ENCODE data around the gene PKD2. TPM values are rescaled to one million over a fixed set of nuclear protein-coding genes. Genes with fewer than 3 reads are reported as not detected.

Gene PKD2
- total and polyA plus RNA-seq, 2 donors (not counting 1 experiment from before 2014, with no cell fraction given): 1.8 to 5.8 TPM

- Histone ChIP-seq H3K79me2 (ENCODE audit: control insufficient read depth, insufficient read depth, low read length) (no peaks in the 10 kb centered on the region), H3K9ac (ENCODE audit: low read length) (no peak overlapping the region), H4K20me1 (ENCODE audit: control insufficient read depth, insufficient read depth, low read length, poor library complexity, severe bottlenecking) (no peaks in the 10 kb centered on the region), H3K4me2 (replicated peaks; ENCODE audit: low read depth, low read length, poor library complexity, severe bottlenecking) (no peak overlapping the region), H3K27me3 (replicated peaks in 1 of 4; ENCODE audit: control extremely low read depth in 1 of 4, control insufficient read depth in 3 of 4, insufficient read depth in 4 of 4, low read length in 3 of 4) (peaks cover 0 to 8% (median 0%) of the 10 kb centered on the region in 4 experiments), H3K36me3 (replicated peaks in 1 of 2; ENCODE audit: control extremely low read depth in 1 of 2, control insufficient read depth in 1 of 2, extremely low read depth in 1 of 2, insufficient read depth in 2 of 2, low read length in 1 of 2) (no peaks in the 10 kb centered on the region), H3K9me3 (ENCODE audit: control extremely low read depth in 1 of 3, control insufficient read depth in 2 of 3, insufficient read depth in 1 of 3, low read length in 2 of 3) (peaks cover 0 to 3% (median 3%) of the 10 kb centered on the region in 3 donors), H3K27ac (ENCODE audit: low read length in 2 of 2) (no peak overlapping the region), H3K4me3 (ENCODE audit: control extremely low read depth in 1 of 5, extremely low read depth in 1 of 5, insufficient read depth in 1 of 5, low read depth in 2 of 5, low read length in 4 of 5) (no peak overlapping the region), H2AFZ (ENCODE audit: insufficient read depth, low read depth, low read length, poor library complexity, severe bottlenecking) (no peak overlapping the region), H3K4me1 (ENCODE audit: control insufficient read depth in 2 of 2, insufficient read depth in 2 of 2, low read length in 2 of 2) (peaks cover 6 to 10% of the 10 kb centered on the region in 2 donors)
- no peak overlapping the region for H3K27ac Mint-ChIP-seq
- peaks cover 5% of the 10 kb centered on the region for H3K27me3 Mint-ChIP-seq
- H3K9me3 Mint-ChIP-seq (ENCODE audit: insufficient read depth): no peaks in the 10 kb centered on the region
- peak overlapping the region; percentile 84 for H3K4me3 Mint-ChIP-seq
- WGBS (ENCODE audit: insufficient coverage): 100% methylated on average over 2 of the region's 10 CpGs
- CTCF ChIA-PET: no interaction called here
- H3K4me1 Mint-ChIP-seq: peaks cover 18% of the 10 kb centered on the region
- ATAC-seq (ENCODE audit: low read depth) (no peak), DNase-seq (no peak)
- intact Hi-C loops (cut with micrococcal nuclease): no loop called here
- POLR2A ChIA-PET: no interaction called here
- TF ChIP-seq CTCF (IDR thresholded peaks at IDR 0.05) (no peak), EZH2 (IDR thresholded peaks at IDR 0.05; ENCODE audit: borderline replicate concordance, insufficient read depth, low read depth, low read length, poor library complexity, severe bottlenecking) (no peak)
Measured at GRCh38 chr4:88005946-88006345, 1.5 kb upstream of the PKD2 start.

DNA sequence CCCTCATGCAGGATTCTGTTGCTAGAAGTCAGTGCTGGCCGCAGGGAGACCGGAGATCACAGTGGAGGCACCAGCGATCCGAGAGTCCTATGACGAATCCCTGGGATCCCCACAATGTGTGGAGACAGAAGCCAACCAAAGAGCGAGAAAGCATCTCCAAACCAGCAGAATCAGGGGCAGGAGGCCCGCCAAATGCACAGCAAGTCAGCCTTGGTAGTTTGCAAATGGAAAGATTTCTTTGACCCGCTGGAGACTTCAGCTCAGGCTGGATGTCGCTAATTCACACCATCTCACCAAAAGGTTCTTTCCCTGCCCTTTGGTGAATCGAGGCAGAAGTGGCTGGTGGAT, 505 bp upstream of the PKD2 start:
- H3K36me3 ChIP-seq (replicated peaks in 1 of 2; ENCODE audit: control extremely low read depth in 1 of 2, control insufficient read depth in 1 of 2, extremely low read depth in 1 of 2, insufficient read depth in 2 of 2, low read length in 1 of 2): no peaks in the 10 kb centered on the region
- H3K4me1 ChIP-seq (ENCODE audit: control insufficient read depth in 2 of 2, insufficient read depth in 2 of 2, low read length in 2 of 2): peaks cover 6 to 10% of the 10 kb centered on the region in 2 donors
- peak overlapping the region; percentile 54 for H3K27ac Mint-ChIP-seq
- H3K4me1 Mint-ChIP-seq: peaks cover 21% of the 10 kb centered on the region
- DNase-seq (no peak), ATAC-seq (ENCODE audit: low read depth) (no peak)
- H3K9me3 Mint-ChIP-seq (ENCODE audit: insufficient read depth): no peaks in the 10 kb centered on the region
- H3K79me2 ChIP-seq (ENCODE audit: control insufficient read depth, insufficient read depth, low read length): no peaks in the 10 kb centered on the region
- H3K4me2 ChIP-seq (replicated peaks; ENCODE audit: low read depth, low read length, poor library complexity, severe bottlenecking): peak overlapping the region; percentile 90
- intact Hi-C loops (cut with micrococcal nuclease): no loop called here
- no peak overlapping the region for H3K27ac ChIP-seq (ENCODE audit: low read length in 2 of 2)
- peak overlapping the region; percentile 84 for H3K4me3 Mint-ChIP-seq
- POLR2A ChIA-PET: no interaction called here
- peaks cover 0 to 8% (median 0%) of the 10 kb centered on the region in 4 experiments for H3K27me3 ChIP-seq (replicated peaks in 1 of 4; ENCODE audit: control extremely low read depth in 1 of 4, control insufficient read depth in 3 of 4, insufficient read depth in 4 of 4, low read length in 3 of 4)
- H3K9ac ChIP-seq (ENCODE audit: low read length): peak overlapping the region; percentile 61
- H3K27me3 Mint-ChIP-seq: peaks cover 5% of the 10 kb centered on the region
- H3K9me3 ChIP-seq (ENCODE audit: control extremely low read depth in 1 of 3, control insufficient read depth in 2 of 3, insufficient read depth in 1 of 3, low read length in 2 of 3): peaks cover 0 to 3% (median 3%) of the 10 kb centered on the region in 3 donors
- H2AFZ ChIP-seq (ENCODE audit: insufficient read depth, low read depth, low read length, poor library complexity, severe bottlenecking): peak overlapping the region; percentile 72
- peak overlapping the region in 4 of 5 experiments; percentile 21 to 68 (median 68) for H3K4me3 ChIP-seq (ENCODE audit: control extremely low read depth in 1 of 5, extremely low read depth in 1 of 5, insufficient read depth in 1 of 5, low read depth in 2 of 5, low read length in 4 of 5)
- CTCF ChIA-PET: no interaction called here
- H4K20me1 ChIP-seq (ENCODE audit: control insufficient read depth, insufficient read depth, low read length, poor library complexity, severe bottlenecking): no peaks in the 10 kb centered on the region
- 77% methylated on average over 5 of the region's 10 CpGs for WGBS (ENCODE audit: insufficient coverage)
- TF ChIP-seq CTCF (IDR thresholded peaks at IDR 0.05): no peak
